ENCODE data around the gene KRTAP5-4. TPM values are rescaled to one million over a fixed set of nuclear protein-coding genes. Genes with fewer than 3 reads are reported as not detected.
"Not testable (repeated sequence)": the region's sequence is repeated elsewhere in the genome, so short reads cannot be mapped to it uniquely, and the experiment has no call there.

The KRTAP5-4 gene
- total RNA-seq, 1 experiment from 2014 or later = not detected

GRCh38 chr11:1608363-1608762 is 13.6 kb downstream of the KRTAP5-4 start, which contains the start of gene KRTAP5-3:
Gene KRTAP5-3, minus strand, starts transcription at chr11:1608463. Its CDS starts 78 bp downstream, at chr11:1608385.
- Histone ChIP-seq H3K27me3 (ENCODE audit: control insufficient read depth, insufficient read depth, low read length) (0 out of 2 replicates have a peak, but pooled peaks cover 2% of the 10 kb centered on the region), H3K36me3 (ENCODE audit: control insufficient read depth, insufficient read depth, low read length) (no peaks in the 10 kb centered on the region), H3K9me3 (ENCODE audit: control insufficient read depth, insufficient read depth, low read depth, low read length) (no peaks in the 10 kb centered on the region), H3K4me1 (ENCODE audit: control insufficient read depth, insufficient read depth, low read length) (no peaks in the 10 kb centered on the region), H3K27ac (ENCODE audit: low read length) (no peak within 1 kb of the TSS), H3K4me3 (ENCODE audit: low read depth in 2 of 2, low read length in 2 of 2) (no peak within 1 kb of the TSS)
- no TSS peak for BruUV-seq (replicated peaks)
- ChIA-PET POLR2A (no interaction called here), CTCF (interaction anchor here (0.6 to 0.7 kb wide), 2 partner anchors 33 to 303 kb away, joined by 3 read pairs; no protein-coding TSS in a partner anchor)
- TF ChIP-seq SIN3A (IDR thresholded peaks at IDR 0.05; ENCODE audit: borderline replicate concordance, insufficient read depth, low read depth, low read length) (no peak), TCF7L2 (IDR thresholded peaks at IDR 0.05; ENCODE audit: low read depth, low read length) (no peak), CTCF (IDR thresholded peaks at IDR 0.05) (no peak), REST (IDR thresholded peaks at IDR 0.05; ENCODE audit: insufficient read depth in 1 of 2, low read depth in 2 of 2, low read length in 1 of 2) (no peak), POLR2AphosphoS5 (IDR thresholded peaks at IDR 0.05; ENCODE audit: low read depth, low read length) (no peak)
- no peak for DNase-seq (ENCODE audit: low read depth, low spot score)
- in situ Hi-C loops (cut with HindIII; ENCODE audit: low pct_unique_long_range_greater_than_20kb, low sequenced_read_pairs) = no loop called here
- ATAC-seq = no peak
- intact Hi-C loops (cut with micrococcal nuclease; ENCODE audit: unreplicated experiment) = no loop called here

- in situ Hi-C loops (cut with HindIII; ENCODE audit: low pct_unique_long_range_greater_than_20kb, low sequenced_read_pairs); ATAC-seq; POLR2A ChIA-PET; H3K27me3 ChIP-seq (ENCODE audit: control insufficient read depth, insufficient read depth, low read length); intact Hi-C loops (cut with micrococcal nuclease; ENCODE audit: unreplicated experiment); DNase-seq (ENCODE audit: low read depth, low spot score); H3K4me3 ChIP-seq (ENCODE audit: low read depth in 2 of 2, low read length in 2 of 2); H3K27ac ChIP-seq (ENCODE audit: low read length); H3K9me3 ChIP-seq (ENCODE audit: control insufficient read depth, insufficient read depth, low read depth, low read length); BruUV-seq (replicated peaks); H3K4me1 ChIP-seq (ENCODE audit: control insufficient read depth, insufficient read depth, low read length); H3K36me3 ChIP-seq (ENCODE audit: control insufficient read depth, insufficient read depth, low read length): not testable (repeated sequence)
- CTCF ChIA-PET = interaction anchor here (0.6 to 0.8 kb wide), 5 partner anchors 8 to 381 kb away, joined by 3 to 6 read pairs (median 3); no protein-coding TSS in a partner anchor
Observed at GRCh38 chr11:1607901-1608300, 14.0 kb downstream of the KRTAP5-4 start.

GRCh38 chr11:1607156-1607845 is 14.6 kb downstream of the KRTAP5-4 start:
- intact Hi-C loops (cut with micrococcal nuclease; ENCODE audit: unreplicated experiment); H3K27me3 ChIP-seq (ENCODE audit: control insufficient read depth, insufficient read depth, low read length); H3K27ac ChIP-seq (ENCODE audit: low read length); H3K9me3 ChIP-seq (ENCODE audit: control insufficient read depth, insufficient read depth, low read depth, low read length); DNase-seq (ENCODE audit: low read depth, low spot score); H3K4me1 ChIP-seq (ENCODE audit: control insufficient read depth, insufficient read depth, low read length); H3K36me3 ChIP-seq (ENCODE audit: control insufficient read depth, insufficient read depth, low read length); in situ Hi-C loops (cut with HindIII; ENCODE audit: low pct_unique_long_range_greater_than_20kb, low sequenced_read_pairs); BruUV-seq (replicated peaks); H3K4me3 ChIP-seq (ENCODE audit: low read depth in 2 of 2, low read length in 2 of 2): not testable (repeated sequence)
- ChIA-PET POLR2A (interaction anchor here (0.6 kb wide), 1 partner anchor 39 kb away, joined by 14 read pairs; no protein-coding TSS in a partner anchor), CTCF (interaction anchor here (0.6 to 0.8 kb wide), 4 partner anchors 8 to 380 kb away, joined by 3 to 6 read pairs (median 4); no protein-coding TSS in a partner anchor)
- peak; percentile 38; the same call in 1 of the 2 replicates for ATAC-seq

- POLR2A ChIA-PET; ATAC-seq; H3K27me3 ChIP-seq (ENCODE audit: control insufficient read depth, insufficient read depth, low read length); DNase-seq (ENCODE audit: low read depth, low spot score); H3K9me3 ChIP-seq (ENCODE audit: control insufficient read depth, insufficient read depth, low read depth, low read length); in situ Hi-C loops (cut with HindIII; ENCODE audit: low pct_unique_long_range_greater_than_20kb, low sequenced_read_pairs); H3K27ac ChIP-seq (ENCODE audit: low read length); intact Hi-C loops (cut with micrococcal nuclease; ENCODE audit: unreplicated experiment); H3K4me1 ChIP-seq (ENCODE audit: control insufficient read depth, insufficient read depth, low read length); BruUV-seq (replicated peaks); H3K4me3 ChIP-seq (ENCODE audit: low read depth in 2 of 2, low read length in 2 of 2); H3K36me3 ChIP-seq (ENCODE audit: control insufficient read depth, insufficient read depth, low read length): not testable (repeated sequence)
- CTCF ChIA-PET = interaction anchor here (1.0 kb wide), 1 partner anchor 11 kb away, joined by 5 read pairs; no protein-coding TSS in a partner anchor
Observed at GRCh38 chr11:1605923-1606322, 16.0 kb downstream of the KRTAP5-4 start.
